GM18505 (cell line): ENCODE results near the gene NFATC3.

Experiments used
- ATAC-seq: cut with Tn5 transposase; IDR thresholded peaks from one replicate; pipeline ENCODE4 v1.9.1; 2021; ENCODE audit not compliant: unreplicated experiment
- POLR2A ChIP-seq: IDR thresholded peaks from 4 replicates; pipeline ENCODE4 v1.6.1; 2011; ENCODE audit warnings: borderline replicate concordance; ENCODE audit not compliant: insufficient read depth, insufficient read length; ENCODE audit errors: extremely low read depth

NFATC3 gene

DNA sequence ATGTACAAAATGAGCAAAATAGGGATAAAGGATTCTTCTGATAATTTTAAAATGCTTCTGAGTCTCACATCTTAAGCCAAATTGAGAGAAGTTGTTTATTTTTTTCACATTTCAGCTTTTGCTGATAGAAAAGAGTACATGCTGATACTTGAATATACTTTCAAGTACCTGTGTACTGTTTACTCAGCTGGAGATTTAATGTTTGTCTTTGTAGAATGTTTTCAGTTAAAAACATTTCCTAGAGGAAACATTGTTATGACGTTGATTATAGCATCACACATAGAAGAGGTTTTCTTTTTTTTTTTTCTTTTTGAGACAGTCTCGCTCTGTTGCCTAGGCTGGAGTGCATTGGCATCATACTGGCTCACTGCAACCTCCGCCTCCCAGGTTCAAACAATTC, 131.1 kb downstream of the NFATC3 start:
- no peak for ATAC-seq
- TF ChIP-seq POLR2A = no peak

DNA sequence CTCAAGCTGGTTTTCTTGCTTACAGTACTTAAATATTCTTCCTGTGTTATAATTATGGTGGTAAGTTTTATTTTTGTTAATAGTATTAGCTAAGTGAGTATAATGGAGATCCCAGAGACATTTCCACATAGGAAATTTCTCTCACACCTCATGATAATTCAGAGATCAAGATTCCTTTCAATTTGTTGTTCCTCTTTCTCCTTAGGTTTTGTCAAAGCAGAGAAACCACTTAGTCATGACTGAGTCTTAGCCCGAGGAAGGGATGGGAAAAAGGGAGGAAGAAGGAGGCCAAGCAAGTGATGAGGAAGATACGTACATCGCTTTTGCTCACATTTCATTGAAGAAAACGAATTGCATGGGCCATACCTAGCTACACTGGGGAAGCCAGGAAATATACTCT, 132.3 kb downstream of the NFATC3 start:
- no peak for TF ChIP-seq POLR2A
- no peak for ATAC-seq

GRCh38 chr16:68219725-68220351, 134.7 kb downstream of the NFATC3 start:
- ATAC-seq = no peak
- TF ChIP-seq POLR2A = no peak

- no peak for TF ChIP-seq POLR2A
- no peak for ATAC-seq
These were observed 137.9 kb downstream of the NFATC3 start for GRCh38 chr16:68223072-68223471.

DNA sequence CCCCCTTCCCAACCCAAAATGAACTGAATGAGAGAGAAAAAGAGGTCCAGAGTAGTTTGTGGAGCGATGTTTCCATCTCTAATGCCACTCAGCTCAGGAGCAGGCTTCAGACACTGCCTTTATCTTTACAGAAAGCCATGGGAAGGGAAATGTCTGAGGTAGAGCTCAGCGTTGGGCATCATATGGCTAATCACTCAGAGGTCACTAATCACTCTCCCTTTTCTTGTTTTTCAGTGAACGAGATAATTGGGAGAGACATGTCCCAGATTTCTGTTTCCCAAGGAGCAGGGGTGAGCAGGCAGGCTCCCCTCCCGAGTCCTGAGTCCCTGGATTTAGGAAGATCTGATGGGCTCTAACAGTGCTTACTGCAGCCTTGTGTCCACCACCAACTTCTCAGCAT, 140.9 kb downstream of the NFATC3 start:
- ATAC-seq = no peak
- no peak for TF ChIP-seq POLR2A

DNA sequence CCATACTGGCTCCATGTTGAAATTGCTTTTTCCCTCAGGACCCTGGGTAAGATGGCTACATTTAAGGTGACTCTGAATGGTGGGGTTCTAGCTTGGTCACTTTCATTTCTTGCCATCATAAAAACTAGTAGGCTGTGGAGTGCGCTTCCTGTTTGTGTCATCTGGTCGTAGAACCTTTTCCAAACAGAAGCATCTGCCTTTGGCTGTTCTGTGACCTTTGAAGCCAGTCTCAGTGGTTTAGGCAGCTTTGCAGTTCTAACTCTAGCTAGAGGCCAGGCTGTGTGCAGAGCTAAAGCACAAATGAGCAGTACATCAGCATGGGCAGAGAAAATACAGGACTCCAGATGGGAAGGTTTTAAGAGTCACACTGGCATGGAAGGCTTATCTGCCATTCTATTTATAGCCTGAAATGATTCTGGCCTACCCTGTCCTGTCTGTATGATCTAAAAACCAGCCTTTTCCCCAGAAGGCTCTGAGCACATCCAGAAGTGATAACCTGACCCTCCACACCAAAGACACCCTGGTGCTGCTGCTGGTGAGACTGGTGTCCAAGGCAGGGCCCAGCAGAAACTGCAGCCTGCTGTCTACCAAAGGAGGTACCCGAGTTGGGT, 142.1 kb downstream of the NFATC3 start:
- ATAC-seq = no peak
- TF ChIP-seq POLR2A = no peak

- no peak for TF ChIP-seq POLR2A
- no peak for ATAC-seq
These were observed 142.8 kb downstream of the NFATC3 start for GRCh38 chr16:68227850-68228553.

GRCh38 chr16:68228652-68229051, 143.5 kb downstream of the NFATC3 start:
- no peak for TF ChIP-seq POLR2A
- no peak for ATAC-seq

GRCh38 chr16:68229431-68230175, 144.4 kb downstream of the NFATC3 start:
- ATAC-seq = no peak
- TF ChIP-seq POLR2A = no peak

DNA sequence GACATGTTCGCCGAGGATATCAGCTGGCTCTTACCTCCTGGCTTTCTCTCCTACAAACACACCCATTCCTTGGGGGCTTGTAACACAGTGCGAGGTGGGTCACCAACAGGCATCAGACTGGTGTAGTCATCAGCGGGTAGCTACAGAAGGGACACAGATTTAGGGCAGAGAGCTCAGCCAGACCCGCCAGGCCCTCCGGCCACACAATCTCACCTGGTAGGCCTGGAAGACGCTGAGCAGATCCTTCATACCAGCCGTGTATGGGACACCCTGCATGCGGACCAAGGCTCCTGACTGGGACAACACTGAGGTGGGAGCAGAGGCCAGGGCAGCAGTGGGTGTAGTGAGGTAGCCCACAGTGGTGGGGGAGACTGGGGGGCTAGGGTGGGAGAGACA, 145.0 kb downstream of the NFATC3 start:
- no peak for ATAC-seq
- no peak for TF ChIP-seq POLR2A

GRCh38 chr16:68230956-68231355, 145.8 kb downstream of the NFATC3 start:
- no peak for TF ChIP-seq POLR2A
- ATAC-seq = no peak

DNA sequence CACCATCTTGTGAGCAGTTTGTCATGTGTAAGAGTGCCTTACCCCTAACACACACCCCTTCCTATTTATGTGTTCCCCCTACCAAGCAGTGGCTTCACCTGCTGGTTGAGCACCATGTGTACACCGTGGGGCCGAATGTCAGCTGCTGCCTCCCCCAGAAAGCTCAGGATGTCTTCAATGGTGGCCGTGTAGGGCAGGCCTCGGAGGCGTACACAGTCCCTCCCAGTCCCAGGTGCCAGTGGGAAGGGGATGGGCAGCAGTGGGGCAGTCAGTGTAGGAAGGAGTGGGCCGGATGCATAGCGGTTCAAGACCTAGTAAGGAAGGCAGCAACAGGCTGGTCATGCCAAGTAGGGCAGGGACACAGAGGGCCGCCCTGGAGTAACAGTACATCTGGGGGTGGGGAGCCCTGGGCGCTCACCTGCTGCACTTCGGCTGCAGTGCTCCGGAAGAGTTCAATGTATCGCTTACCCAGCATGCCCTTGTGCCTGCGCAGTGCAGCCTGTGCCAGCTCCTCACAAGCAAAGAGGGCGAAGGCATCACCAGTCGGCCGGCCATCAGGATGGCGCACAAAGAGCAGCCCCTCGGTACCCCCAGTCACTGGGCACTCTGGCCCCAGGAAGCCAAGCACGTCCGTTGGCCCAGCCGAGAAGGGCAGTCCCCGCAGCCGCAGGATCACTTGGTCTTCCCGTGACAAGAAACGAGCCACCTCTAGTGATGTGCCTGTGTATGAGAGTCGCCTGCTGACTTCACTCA, 146.4 kb downstream of the NFATC3 start:
- no peak for TF ChIP-seq POLR2A
- no peak for ATAC-seq

DNA sequence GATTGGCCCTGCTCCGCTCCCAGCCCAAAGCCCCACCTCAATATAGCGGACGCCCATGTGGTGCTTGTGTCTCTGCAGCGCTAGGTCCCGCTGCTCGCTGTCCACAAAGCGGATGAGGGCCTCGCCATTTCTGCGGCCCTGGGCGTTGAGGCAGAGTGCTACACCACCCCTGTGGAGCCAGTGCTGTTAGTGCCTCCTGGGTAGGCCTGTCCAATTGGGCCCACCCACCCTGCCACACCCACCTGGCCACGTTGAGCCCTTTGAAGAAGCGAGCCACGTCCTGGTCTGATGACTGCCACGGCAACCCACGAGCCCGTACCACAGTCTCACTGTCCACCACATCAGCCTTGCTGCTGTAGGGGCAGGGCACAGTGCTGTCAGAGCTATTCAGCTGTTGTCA, 147.2 kb downstream of the NFATC3 start:
- no peak for TF ChIP-seq POLR2A
- ATAC-seq = no peak
